Stimulated activated CD8-positive, alpha-beta memory T cell treated with anti-CD3 and anti-CD28 coated beads, Interleukin-2, amount 100 ng/mL, for 48 hours (primary cell): ENCODE data around the gene ENPP5.

Source experiments
- DNase-seq, 2 donors: peaks; one replicate each; pipeline ENCODE4 v3.0.0-alpha.2; 2020; ENCODE audit warnings: low read depth in 2 of 2

ENPP5 gene, protein sequence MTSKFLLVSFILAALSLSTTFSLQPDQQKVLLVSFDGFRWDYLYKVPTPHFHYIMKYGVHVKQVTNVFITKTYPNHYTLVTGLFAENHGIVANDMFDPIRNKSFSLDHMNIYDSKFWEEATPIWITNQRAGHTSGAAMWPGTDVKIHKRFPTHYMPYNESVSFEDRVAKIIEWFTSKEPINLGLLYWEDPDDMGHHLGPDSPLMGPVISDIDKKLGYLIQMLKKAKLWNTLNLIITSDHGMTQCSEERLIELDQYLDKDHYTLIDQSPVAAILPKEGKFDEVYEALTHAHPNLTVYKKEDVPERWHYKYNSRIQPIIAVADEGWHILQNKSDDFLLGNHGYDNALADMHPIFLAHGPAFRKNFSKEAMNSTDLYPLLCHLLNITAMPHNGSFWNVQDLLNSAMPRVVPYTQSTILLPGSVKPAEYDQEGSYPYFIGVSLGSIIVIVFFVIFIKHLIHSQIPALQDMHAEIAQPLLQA

GRCh38 chr6:46170357-46171289 lies at the start of gene ENPP5:
Gene ENPP5 (minus strand): TSS chr6:46170980. CDS start chr6:46168262, 2,718 bp downstream.
- DNase-seq = peak; percentile 59 to 61

DNA sequence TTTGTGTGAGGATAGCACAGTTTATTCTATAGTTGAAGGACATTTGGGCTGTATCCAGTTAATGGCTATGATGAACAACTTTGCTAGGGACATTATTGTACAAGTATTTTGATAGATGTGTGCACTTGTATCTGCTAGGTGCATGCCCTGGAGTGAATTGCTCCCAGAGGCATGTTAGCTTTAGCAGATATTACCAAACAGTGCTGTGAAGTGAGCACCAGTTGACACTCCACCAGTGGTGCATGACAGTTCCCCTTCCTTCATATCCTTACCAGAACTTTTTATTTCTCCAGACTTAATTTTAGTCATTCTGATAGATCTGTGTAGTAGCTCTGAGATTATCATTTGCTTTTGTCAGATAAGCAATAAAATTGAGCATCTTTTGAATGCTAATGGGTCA lies 48.9 kb upstream of the ENPP5 start:
- no peak for DNase-seq

- no peak for DNase-seq
Measured at GRCh38 chr6:46218457-46218856, 47.7 kb upstream of the ENPP5 start.

DNA sequence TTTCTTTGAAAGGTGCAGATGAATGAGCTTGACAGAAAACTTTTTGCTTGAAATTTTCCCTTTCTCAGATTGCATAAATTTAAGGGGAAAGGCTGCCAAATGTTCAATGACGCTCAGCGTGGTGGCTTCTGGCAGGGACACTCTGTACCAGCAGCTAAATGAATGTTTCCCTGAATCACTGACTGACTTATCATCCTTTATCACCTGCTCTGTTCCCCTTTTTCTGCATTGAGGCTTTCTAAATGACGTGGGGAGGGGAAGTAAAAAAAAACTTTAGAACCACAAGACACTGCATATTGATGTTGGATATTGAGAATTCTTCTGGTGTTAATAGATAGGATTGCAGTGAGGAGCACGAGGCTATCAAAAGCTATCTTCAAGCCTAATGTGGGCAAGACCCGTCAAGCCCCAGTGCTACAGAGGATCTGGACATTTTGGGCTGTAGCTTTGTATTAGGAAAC lies 46.9 kb upstream of the ENPP5 start:
- DNase-seq = no peak

DNA sequence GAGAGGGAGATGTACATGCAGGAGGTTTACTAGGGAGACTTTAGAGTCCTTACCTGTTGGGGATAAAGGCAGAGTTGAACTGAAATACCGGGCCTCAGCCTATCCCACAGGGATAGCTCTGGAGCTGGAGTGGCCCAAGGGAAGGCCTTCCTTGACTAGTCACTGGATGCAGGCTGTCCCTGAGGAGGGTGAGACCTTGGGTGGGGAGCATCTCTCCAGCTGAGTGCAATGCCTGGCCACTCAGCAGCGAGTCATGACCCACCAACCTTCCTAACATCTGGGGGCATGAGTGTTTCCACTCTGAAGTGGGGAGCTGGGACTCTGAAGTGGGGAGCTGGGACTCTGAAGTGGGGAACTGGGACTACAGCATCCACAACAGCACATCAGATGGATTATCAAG lies 46.1 kb upstream of the ENPP5 start:
- DNase-seq = no peak

DNA sequence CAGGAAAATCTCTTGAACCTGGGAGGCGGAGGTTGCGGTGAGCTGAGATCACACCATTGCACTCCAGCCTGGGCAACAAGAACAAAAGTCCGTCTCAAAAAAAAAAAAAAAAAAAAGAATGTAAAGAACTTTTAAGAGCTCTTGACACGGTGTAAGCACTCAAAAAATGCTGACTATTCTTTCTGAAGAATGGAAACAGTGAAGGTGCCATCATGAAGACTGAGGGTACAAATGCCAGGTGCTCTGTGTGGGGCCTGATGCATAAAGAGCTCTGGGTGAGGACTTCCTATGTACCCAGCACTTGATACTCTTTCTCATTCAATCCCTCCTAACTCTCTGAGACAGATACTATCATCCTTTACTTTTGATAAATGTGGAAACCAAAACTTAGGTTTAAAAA lies 45.0 kb upstream of the ENPP5 start:
- DNase-seq = no peak

DNA sequence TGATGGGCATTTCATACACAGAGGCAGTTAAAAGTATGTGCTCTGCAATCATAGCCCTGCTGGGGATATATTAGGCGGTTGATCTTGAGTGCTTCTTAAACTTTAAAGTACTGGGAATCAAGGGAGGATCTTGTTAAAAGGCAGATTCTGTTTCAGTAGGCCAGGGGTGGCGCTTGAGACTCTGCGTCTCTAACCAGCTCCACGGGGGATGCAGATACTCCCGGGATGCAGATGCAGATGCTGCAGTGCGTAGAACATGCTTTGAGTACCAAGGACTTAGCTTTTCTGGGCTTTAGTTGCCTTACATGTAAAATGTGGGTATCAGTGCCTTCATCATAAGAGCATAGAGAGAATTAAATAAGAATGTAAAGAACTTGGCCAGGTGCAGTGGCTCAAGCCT lies 44.4 kb upstream of the ENPP5 start:
- DNase-seq = no peak

DNA sequence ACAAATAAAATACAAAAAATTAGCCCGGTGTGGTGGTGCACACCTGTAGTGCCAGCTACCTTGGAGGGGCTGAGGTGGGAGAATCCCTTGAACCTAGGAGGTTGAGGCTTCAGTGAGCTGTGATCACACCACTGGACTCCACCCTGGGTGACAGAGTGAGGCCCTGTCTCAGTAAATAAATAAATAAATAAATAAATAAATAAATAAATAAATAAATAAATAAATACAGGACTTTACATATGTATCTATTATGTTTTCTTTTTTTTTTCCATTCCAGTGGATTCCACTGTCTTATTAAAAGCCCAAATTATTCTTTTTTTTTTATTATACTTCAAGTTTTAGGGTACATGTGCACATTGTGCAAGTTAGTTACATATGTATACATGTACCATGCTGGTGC lies 41.1 kb upstream of the ENPP5 start:
- DNase-seq = no peak

DNA sequence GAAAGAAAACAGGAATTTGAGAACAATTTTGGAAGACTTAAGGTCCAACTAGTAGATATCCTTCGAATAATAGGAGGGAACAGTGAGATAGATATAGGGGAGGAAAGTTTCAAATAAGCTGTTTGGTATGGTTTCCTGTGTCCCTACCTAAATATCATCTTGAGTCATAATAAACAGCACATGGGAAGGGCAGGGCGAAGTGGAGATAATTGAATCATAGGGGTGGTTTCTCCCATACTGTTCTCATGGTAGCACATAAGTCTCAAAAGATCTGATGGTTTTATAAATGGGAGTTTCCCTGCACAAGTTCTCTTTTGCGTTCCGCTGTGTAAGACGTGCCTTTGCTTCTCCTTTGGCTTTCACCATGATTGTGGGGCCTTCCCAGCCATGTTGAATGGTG lies 39.5 kb upstream of the ENPP5 start:
- no peak for DNase-seq

DNA sequence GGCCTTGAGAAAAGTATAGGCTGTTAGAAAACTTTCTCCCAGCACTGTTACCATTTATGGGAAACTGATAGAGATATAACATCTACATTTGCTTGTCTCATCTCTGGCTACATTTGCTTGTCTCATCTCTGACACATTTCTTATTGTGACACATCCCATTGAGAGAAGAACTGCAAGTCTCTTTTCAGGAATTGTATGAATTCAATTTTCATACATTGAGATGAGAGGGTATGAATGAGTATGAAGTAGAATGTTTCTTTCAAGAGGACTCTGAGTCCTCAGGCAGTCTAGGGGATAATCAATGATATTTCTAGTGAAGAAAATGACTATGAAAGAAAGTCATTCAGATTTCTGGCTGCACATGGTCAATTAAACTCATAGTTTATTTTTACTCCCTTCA lies 37.5 kb upstream of the ENPP5 start:
- no peak for DNase-seq

DNA sequence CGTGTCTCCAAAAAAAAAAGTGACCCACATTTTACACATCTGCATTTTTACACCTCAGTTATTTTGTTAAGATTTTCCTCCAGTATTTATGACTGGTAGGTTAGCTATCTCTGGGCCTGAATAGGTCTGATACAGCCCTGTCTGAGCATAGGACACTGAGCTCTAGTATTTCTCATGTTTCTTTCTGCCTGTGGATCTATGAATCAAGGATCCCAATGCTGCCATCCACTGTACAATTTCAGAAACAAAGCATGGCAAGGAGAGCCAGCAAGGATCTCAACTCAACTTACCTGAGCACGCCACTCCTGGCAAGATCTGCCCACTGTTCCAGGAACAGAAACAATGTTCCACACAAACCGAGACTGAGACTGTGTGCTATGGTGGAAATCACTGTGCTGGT lies 36.4 kb upstream of the ENPP5 start:
- DNase-seq = no peak

DNA sequence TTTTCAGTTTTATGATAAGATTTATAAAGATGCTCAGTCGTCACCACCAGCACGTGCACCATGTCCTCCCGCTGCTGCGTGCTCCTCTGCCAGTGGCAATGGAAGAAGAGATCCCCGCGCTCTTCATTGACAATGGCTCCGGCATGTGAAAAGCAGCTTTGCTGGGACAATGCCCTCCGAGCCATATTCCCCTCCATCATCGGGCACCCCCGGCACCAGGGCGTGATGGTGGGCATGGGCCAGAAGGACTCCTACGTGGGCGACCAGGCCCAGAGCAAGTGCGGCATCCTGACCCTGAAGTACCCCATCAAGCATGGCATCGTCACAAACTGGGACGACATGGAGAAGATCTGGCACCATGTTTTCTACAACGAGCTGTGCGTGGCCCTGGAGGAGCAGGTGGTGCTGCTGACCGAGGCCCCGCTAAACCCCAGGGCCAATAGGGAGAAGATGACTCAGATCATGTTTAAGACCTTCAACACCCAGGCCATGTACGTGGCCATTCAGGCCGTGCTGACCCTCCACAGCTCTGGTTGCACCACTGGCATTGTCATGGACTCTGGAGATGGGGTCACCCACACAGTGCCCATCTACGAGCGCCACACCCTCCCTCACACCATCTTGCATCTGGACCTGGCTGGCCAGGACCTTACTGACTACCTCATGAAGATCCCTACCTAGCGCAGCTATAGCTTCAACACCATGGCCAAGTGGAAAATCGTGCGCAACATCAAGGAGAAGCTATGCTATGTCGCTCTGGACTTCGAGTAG lies 34.3 kb upstream of the ENPP5 start:
- DNase-seq = no peak

GRCh38 chr6:46203391-46204177 lies 32.8 kb upstream of the ENPP5 start:
- DNase-seq = no peak

GRCh38 chr6:46201702-46202101 lies 30.9 kb upstream of the ENPP5 start:
- DNase-seq = no peak

DNA sequence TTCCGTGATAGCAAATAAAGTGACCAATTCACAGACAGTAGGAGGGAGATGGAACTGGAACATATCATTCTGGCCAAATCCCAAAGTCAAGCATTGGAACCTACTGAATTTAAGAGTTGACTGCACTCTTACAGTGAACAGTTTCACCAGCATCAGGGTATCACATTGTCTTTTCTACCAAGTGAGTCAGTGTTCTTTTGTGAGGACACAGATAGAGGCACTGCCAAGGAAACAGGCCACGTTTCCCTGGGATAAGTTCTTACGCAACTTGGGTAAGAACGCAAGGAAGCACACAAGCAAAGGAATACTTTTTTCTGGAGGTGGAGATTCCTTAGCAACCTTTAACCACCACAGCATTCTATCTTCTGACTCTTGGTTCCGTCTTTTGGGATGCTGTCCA lies 28.6 kb upstream of the ENPP5 start:
- no peak for DNase-seq

DNA sequence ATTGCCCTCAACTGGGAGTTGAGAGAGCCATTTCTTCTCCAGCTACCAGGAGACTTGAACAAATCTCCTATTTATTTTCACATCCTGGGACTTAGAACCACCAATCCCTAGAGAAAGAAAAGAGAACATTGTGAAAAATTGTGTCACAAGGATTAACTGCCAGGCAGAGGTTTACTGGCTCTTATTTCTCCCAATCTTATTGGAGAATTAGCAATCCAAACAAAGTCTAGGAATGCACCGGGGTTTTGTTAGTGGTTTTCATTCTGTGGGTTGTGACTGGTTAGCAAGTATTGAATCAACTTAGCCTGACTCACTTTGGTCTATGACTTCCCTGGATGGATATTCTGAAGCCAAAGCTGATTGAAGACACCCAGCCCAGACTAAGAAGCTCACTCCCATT lies 21.2 kb upstream of the ENPP5 start:
- DNase-seq = no peak

- DNase-seq = no peak
Measured at GRCh38 chr6:46190889-46191288, 20.1 kb upstream of the ENPP5 start.

DNA sequence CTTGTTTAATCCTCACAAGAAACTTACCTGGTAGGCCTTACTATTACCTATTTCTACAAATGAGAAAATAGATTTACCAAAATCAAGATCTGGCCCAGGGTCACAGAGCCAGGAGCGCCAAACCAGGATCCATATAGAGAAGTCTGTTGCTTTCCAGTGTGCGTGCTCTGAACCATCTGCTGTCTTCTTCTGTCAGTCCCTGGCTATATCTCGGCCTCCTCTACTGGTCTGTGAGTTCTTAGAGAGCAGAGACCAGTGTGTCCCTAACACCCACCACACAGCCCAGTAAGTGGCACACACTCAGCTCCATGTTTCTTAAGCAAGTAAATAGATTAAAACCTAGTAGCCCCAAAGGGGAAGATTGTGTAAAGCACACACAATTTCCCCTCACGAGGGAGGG lies 18.9 kb upstream of the ENPP5 start:
- no peak for DNase-seq

GRCh38 chr6:46186583-46186982 lies 15.8 kb upstream of the ENPP5 start:
- DNase-seq = no peak

- DNase-seq = no peak
Measured at GRCh38 chr6:46184114-46184513, 13.3 kb upstream of the ENPP5 start.

DNA sequence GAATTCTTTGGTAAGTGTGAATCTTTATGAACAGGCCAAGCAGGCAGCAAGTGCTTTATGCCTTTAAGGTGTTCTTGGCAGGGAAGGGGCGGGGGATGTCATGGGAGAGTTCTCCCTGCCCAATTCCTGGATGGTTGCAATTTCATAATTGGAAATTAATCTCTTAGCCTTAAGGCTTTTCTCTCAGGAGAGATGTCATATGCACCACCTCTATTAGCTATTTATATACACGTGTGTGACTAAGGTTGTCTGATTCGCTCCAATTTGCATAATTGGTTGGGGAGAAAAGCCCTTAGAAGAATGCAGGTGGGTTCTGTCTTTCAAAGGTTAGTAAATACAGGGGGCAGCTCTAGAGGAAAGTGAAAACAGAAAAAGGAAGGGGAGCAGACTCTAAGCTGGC lies 5.2 kb upstream of the ENPP5 start:
- no peak for DNase-seq
